HPDE6-E6E7 (cell line): Measurements from ENCODE around the gene AOC2.
"Not testable (repeated sequence)": the region's sequence is repeated elsewhere in the genome, so short reads cannot be mapped to it uniquely, and the experiment has no call there.

Experiments used
- DNase-seq: peaks from one replicate; pipeline ENCODE4 v3.0.0; 2011; ENCODE audit warnings: missing footprints; ENCODE audit errors: extremely low spot score

Gene AOC2

GRCh38 chr17:42832213-42832933 is 12.0 kb upstream of the AOC2 start:
- no peak for DNase-seq

GRCh38 chr17:42832934-42833766 is 11.2 kb upstream of the AOC2 start, which contains the start of gene PSME3:
PSME3 (plus strand) TSS chr17:42833397; CDS start chr17:42833632, 235 bp downstream.
- DNase-seq = peak; percentile 95

GRCh38 chr17:42833767-42834422 is 10.5 kb upstream of the AOC2 start:
- DNase-seq = no peak

GRCh38 chr17:42835732-42836131 is 8.6 kb upstream of the AOC2 start:
- no peak for DNase-seq

GRCh38 chr17:42841975-42842685 is 2.2 kb upstream of the AOC2 start:
- DNase-seq = no peak

- peak; percentile 74 for DNase-seq
Measured at GRCh38 chr17:42843358-42843934, 934 bp upstream of the AOC2 start.

GRCh38 chr17:42844761-42845555 is 578 bp downstream of the AOC2 start:
- DNase-seq = no peak

- no peak for DNase-seq
Measured at GRCh38 chr17:42845556-42845917, 1.2 kb downstream of the AOC2 start.

- no peak for DNase-seq
Measured at GRCh38 chr17:42845918-42846593, 1.7 kb downstream of the AOC2 start.

- DNase-seq = no peak
Measured at GRCh38 chr17:42846594-42847280, 2.4 kb downstream of the AOC2 start.

GRCh38 chr17:42848093-42848492 is 3.7 kb downstream of the AOC2 start:
- no peak for DNase-seq

- no peak for DNase-seq
Measured at GRCh38 chr17:42849031-42849430, 4.7 kb downstream of the AOC2 start.

- no peak for DNase-seq
Measured at GRCh38 chr17:42849451-42850181, 5.2 kb downstream of the AOC2 start.

- no peak for DNase-seq
Measured at GRCh38 chr17:42850954-42851353, 6.6 kb downstream of the AOC2 start, which contains the start of gene AOC3. AOC3 (plus strand) TSS chr17:42851199; CDS start chr17:42851344, 145 bp downstream.

GRCh38 chr17:42851371-42852240 is 7.2 kb downstream of the AOC2 start:
- not testable (repeated sequence) for DNase-seq

- DNase-seq = no peak
Measured at GRCh38 chr17:42852351-42852750, 8.0 kb downstream of the AOC2 start.

- no peak for DNase-seq
Measured at GRCh38 chr17:42853004-42853403, 8.6 kb downstream of the AOC2 start.

- no peak for DNase-seq
Measured at GRCh38 chr17:42853597-42853967, 9.2 kb downstream of the AOC2 start.
